GM21390 (cell line): ENCODE data around the gene CLIP4.

ENCODE experiments used
- ATAC-seq: cut with Tn5 transposase; IDR thresholded peaks from one replicate; pipeline ENCODE4 v1.9.1; 2021; ENCODE audit not compliant: unreplicated experiment

CLIP4 gene

GRCh38 chr2:29218550-29219125, 103.4 kb downstream of the CLIP4 start:
- no peak for ATAC-seq

DNA sequence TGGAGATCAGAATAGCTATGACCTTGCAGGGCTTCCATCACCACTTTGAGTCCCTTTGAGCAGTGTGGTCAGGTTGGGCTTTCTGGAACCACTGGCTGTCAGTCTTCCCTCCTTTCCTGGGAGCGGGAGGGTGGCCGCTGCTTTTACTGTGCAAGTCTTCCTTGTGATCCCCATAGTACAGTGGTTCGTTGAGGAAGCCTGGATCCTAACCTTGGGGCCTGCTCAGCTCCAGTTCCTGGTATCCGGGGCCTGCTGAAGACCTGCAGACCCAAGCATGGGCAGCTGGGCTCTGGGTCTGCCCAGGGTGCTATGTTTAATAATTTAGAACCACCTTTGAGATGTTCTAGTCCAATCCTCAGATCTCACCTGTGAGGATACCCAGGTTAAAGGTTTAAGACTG, 104.2 kb downstream of the CLIP4 start:
- ATAC-seq = no peak

- no peak for ATAC-seq
Measured at GRCh38 chr2:29220506-29221270, 105.5 kb downstream of the CLIP4 start.

GRCh38 chr2:29222381-29223179, 107.4 kb downstream of the CLIP4 start:
- ATAC-seq = no peak

GRCh38 chr2:29223257-29223656, 108.0 kb downstream of the CLIP4 start:
- no peak for ATAC-seq

GRCh38 chr2:29223851-29224692, 108.9 kb downstream of the CLIP4 start:
- ATAC-seq = no peak

GRCh38 chr2:29224693-29225551, 109.7 kb downstream of the CLIP4 start:
- ATAC-seq = no peak

DNA sequence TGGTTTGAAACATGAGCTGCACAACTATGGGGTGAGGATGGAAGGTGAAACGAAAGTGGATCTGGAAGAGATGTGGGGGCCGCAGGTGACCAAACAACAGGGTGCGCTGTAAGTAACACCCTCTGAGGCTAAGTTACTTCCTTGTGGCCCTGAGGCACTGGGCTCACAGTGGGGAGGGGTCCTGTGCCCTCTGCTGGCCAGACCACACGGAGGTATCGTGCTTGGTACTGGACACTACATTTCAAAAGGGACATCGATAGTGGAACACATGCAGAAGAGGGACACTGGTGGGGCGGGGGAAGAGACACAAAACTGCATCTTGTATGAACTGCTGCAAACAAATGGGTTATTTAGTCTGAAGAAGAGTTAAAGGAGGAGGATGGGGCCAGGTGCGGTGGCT, 110.6 kb downstream of the CLIP4 start:
- ATAC-seq = no peak

DNA sequence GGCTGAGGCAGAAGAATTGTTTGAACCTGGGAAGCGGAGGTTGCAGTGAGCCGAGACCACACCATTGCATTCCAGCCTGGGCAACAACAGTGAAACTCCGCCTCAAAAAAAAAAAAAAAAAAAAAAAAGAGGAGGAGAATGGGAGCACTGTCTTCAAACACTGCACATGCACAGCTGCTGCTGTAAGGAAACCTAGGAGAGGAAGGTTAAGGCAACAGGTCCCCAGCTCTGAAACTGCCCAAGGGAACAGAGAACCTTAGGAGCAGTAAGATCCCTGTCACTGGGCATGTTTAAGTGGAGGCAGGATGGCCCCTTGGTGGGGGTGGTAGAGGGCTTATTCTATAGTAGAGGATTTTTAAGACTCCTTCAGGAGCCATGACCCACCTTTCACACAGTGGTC, 111.2 kb downstream of the CLIP4 start:
- no peak for ATAC-seq

- ATAC-seq = no peak
Measured at GRCh38 chr2:29226808-29227207, 111.6 kb downstream of the CLIP4 start.

- ATAC-seq = no peak
Measured at GRCh38 chr2:29227935-29228675, 112.9 kb downstream of the CLIP4 start.

DNA sequence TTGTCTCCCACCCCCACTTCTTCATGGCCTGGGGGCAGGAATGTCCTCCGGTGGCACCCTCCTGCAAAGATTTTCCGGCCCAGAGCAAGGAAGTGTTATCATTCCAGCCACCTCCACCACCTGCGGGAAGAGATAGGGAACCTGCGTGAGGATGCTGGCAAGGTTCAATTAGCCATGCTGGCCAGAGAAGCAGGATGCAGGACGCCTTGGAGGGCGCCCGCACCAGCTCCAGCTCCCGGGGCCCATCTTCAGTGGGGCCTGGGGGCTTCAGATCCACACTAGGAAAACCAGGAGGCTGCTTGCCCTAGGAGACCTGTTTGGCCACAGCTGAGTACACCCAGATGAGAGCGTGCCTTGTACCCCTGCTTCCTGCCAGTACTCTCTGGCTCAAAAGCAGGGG, 113.7 kb downstream of the CLIP4 start:
- ATAC-seq = no peak

DNA sequence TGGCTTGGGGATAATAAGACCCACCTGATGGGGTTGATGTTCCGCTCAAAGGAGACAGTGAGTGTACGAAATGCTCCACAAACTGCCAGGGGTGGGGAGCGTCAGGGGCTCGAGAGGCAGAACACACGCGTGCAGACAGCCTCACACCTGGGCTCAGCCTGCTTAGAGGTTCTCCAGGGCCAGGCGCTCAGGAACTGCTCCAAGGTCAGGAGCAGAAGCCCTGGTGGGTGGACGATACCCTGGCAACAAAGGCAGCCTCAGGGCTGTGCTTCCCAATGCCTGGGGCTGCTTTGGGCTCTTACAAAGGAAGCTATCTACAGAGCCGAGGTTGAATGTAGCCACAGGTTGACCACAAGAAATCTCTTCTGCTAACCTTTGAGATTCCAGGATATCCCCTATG, 114.4 kb downstream of the CLIP4 start:
- no peak for ATAC-seq

DNA sequence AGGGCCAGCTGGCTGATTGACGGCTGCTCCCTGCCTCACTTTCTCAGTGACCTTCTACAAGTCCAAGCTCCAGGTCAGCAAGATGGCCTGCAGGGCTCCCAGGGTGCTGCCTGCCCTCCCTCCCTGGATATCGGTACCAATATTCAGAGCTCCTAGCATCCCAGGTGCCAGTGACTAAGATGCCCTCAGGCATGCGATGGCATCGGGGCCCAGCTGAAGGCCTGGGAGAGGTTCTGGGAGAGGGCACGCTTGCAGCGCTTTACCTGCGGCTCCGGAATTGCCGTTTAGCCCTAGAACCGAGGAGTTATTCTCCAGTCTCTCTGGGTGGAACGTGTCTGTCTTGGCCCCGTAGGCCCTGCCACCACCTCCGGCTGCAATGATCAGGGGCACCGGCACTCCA, 116.8 kb downstream of the CLIP4 start:
- ATAC-seq = no peak

DNA sequence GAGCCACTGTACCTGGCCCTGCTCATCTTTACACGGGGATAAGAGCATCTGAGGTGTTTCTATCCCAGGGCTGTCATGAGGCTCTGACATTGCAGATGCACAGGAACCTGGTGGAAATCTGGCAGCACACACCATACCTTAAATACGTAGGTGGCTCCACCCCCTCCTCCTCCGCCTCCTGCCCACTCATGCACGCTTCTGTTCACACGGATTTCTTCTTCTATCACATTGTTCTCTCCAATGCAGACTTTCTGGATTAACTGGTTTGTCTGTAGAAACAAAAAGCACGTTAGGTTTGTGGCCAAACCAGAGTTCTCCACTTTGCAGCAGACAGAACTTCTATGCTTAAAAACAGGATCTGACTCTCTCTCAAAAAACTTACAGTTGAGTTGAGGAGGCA, 118.2 kb downstream of the CLIP4 start:
- ATAC-seq = no peak

GRCh38 chr2:29235411-29235810, 120.2 kb downstream of the CLIP4 start:
- no peak for ATAC-seq

DNA sequence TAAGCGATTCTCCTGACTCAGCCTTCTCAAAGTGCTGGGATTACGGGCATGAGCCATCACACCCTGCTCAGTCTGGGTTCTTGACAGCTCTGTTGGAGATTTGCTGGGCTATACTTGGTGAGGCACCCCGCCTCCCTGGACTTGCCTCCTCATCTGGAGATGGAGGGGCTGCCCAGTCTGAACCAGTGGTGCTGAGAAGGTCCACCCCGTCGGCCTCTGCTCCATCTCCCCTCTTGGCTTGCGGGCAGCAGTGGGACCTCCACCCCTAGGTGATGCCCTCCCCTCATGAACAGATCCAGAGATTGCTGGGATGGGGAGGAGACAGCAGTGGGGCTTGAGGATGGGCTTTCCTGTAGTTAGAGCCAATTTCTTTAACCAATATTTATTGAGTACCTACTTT, 120.9 kb downstream of the CLIP4 start:
- ATAC-seq = no peak

DNA sequence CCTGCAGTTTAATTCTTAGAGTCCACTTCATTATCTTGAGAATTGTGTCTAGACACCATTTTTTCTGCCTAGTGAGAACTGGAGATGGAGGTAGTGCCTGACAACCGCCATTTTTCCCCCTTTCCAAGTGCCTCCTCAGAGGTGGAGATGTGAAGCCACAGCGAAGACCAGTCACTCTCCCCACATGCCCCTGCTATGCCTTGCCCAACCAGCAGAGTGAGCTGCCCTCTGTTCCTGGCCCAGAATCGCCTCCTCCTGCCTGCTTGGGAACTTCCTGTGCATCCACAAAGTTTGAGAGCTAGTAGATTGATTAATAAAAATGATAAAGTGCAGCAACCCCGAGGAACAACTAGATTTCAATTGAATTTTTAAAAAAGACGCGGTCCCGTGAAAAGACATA, 123.3 kb downstream of the CLIP4 start:
- ATAC-seq = no peak
